Tibial nerve (tissue), 4 donors: ENCODE data around the gene KLK7.

Experiments
- CTCF ChIP-seq, 5 experiments: fragments of 200-600 bp in 3 of 5; fragments of 450-650 bp in 2 of 5; sonication (generic) in 3 of 5; IDR thresholded peaks; one replicate each; pipeline ENCODE4 v1.5.1; 2016 to 2019; ENCODE audit warnings: antibody characterized with exemption in 5 of 5, mild to moderate bottlenecking in 3 of 5, moderate library complexity in 2 of 5
- EP300 ChIP-seq, 2 donors: sonication (generic); formaldehyde crosslinking; IDR thresholded peaks; one replicate each; pipeline ENCODE4 v1.6.1; 2017; ENCODE audit warnings: antibody characterized with exemption in 2 of 2, mild to moderate bottlenecking in 1 of 2
- POLR2A ChIP-seq, 2 donors: fragments of 450-650 bp; IDR thresholded peaks; one replicate each; pipeline ENCODE4 v1.6.1; 2017; ENCODE audit warnings: antibody characterized with exemption in 2 of 2, mild to moderate bottlenecking in 2 of 2, moderate library complexity in 2 of 2

- TF ChIP-seq CTCF (IDR thresholded peaks at IDR 0.05) (no peak), POLR2A (IDR thresholded peaks at IDR 0.05) (no peak), EP300 (IDR thresholded peaks at IDR 0.05) (no peak)
Measured at GRCh38 chr19:50998686-50999085, 15.0 kb upstream of the KLK7 start.
